Fibroblast of lung (primary cell): Measurements from ENCODE around the gene FANCL. TPM values are rescaled to one million over a fixed set of nuclear protein-coding genes. Genes with fewer than 3 reads are reported as not detected.

ENCODE experiments used
- DNase-seq, 2 donors: peaks; one replicate each; pipeline versions ENCODE4 v3.0.0 to v3.0.0-alpha.2; 2010; ENCODE audit warnings: low read depth in 2 of 2
- H2AFZ ChIP-seq: 2 replicates; pipeline ENCODE4 v1.5.1; 2012; ENCODE audit warnings: low read length, control low read depth, inconsistent platforms
- H3K27ac ChIP-seq: 2 replicates; pipeline ENCODE4 v1.5.1; 2011; ENCODE audit warnings: low read length, control low read depth; ENCODE audit not compliant: insufficient read depth
- H3K27me3 ChIP-seq: 2 replicates; pipeline ENCODE4 v1.5.1; 2011; ENCODE audit warnings: mild to moderate bottlenecking, low read length; ENCODE audit not compliant: control insufficient read depth, insufficient read depth
- H3K36me3 ChIP-seq: 2 replicates; pipeline ENCODE4 v1.5.1; 2011; ENCODE audit warnings: low read length; ENCODE audit not compliant: control insufficient read depth, insufficient read depth
- H3K4me1 ChIP-seq: 2 replicates; pipeline ENCODE4 v1.5.1; 2011; ENCODE audit warnings: low read length; ENCODE audit not compliant: control insufficient read depth, insufficient read depth; ENCODE audit errors: extremely low read depth
- H3K4me2 ChIP-seq: 2 replicates; pipeline ENCODE4 v1.5.1; 2011; ENCODE audit warnings: low read length, control low read depth; ENCODE audit not compliant: insufficient read depth; ENCODE audit errors: extremely low read depth
- H3K4me3 ChIP-seq, 4 experiments: fragments of 200-600 bp in 1 of 4; sonication (generic) in 1 of 4; replicated peaks in 1 of 4; 2 replicates each; pipeline ENCODE4 v1.5.1; 2011 to 2016; ENCODE audit warnings: low read length in 4 of 4, low read depth in 3 of 4, mild to moderate bottlenecking in 3 of 4, control low read depth in 2 of 4, inconsistent platforms in 1 of 4, mixed read lengths in 1 of 4; ENCODE audit not compliant: insufficient read depth in 1 of 4; ENCODE audit errors: control extremely low read depth in 1 of 4
- H3K79me2 ChIP-seq: 2 replicates; pipeline ENCODE4 v1.5.1; 2012; ENCODE audit warnings: mild to moderate bottlenecking, low read length, inconsistent platforms; ENCODE audit not compliant: control insufficient read depth, insufficient read depth
- H3K9ac ChIP-seq: 2 replicates; pipeline ENCODE4 v1.5.1; 2011; ENCODE audit warnings: mild to moderate bottlenecking, low read length, control low read depth; ENCODE audit not compliant: insufficient read depth
- H3K9me3 ChIP-seq: 2 replicates; pipeline ENCODE4 v1.5.1; 2012; ENCODE audit warnings: low read depth, low read length; ENCODE audit not compliant: control insufficient read depth, insufficient read depth
- H4K20me1 ChIP-seq: 2 replicates; pipeline ENCODE4 v1.5.1; 2011; ENCODE audit warnings: low read length; ENCODE audit not compliant: control insufficient read depth, insufficient read depth; ENCODE audit errors: extremely low read depth
- EZH2 ChIP-seq: IDR thresholded peaks from 2 replicates; pipeline ENCODE4 v1.5.1; 2012; ENCODE audit warnings: low read length, control low read depth, mild to moderate bottlenecking; ENCODE audit errors: missing control alignments
- polyA plus RNA-seq, 2 donors: library from polyadenylated mRNA; depleted of rRNA in 1 of 2; stranded (reverse) in 1 of 2; unstranded in 1 of 2; fragments of >200 nt; gene quantifications; 2 replicates each; pipeline ENCODE4 v1.2.1, GENCODE V29; 2011 to 2012; ENCODE audit warnings: missing spikeins in 1 of 2
- total RNA-seq: library from RNA; depleted of rRNA; stranded (reverse); fragments of >200 nt; gene quantifications from 2 replicates; pipeline ENCODE4 v1.2.1, GENCODE V29; 2014
- TF ChIP-seq, protein P1 (sequence below), 2 donors: IDR thresholded peaks in 1 of 2; conservative IDR thresholded peaks in 1 of 2; 1 replicate in 1 of 2; 2 replicates in 1 of 2; pipeline ENCODE4 v1.5.1; 2011 to 2012; ENCODE audit warnings: low read length in 2 of 2, control low read depth in 1 of 2, inconsistent platforms in 1 of 2, low read depth in 1 of 2, mild to moderate bottlenecking in 1 of 2

Gene FANCL
- total and polyA plus RNA-seq, 2 donors (not counting 1 experiment from before 2014, with no cell fraction given): 15.2 to 19.7 TPM

DNA sequence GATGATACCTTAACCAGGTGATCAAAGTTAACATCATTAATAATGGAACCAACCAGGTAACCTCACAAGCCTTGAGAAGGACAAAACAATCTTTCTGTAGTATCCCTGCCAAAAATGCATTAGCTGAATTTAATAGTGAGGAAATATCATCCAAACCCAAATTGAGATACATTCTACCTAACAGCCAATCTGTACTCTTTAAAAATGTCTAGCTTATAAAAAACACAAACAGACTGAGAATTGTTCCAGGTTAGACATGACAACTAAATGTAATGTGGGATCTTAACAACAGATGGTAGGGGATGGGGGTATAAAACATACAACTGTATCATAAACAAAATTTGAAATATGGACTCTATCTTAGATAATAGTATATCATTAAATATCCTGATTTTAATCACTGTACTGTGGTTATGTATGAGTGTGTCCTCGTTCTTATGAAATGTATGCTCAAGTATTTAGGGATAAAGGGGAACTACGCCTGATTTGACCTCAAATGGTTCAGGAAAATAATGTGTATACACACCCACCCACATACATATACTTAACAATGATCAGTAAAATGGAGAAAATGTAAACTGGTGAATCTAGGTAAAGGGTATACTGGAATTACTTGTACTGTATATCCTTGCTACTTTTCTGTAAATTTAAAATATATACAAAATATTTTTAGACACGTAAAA is 1.7 kb downstream of the FANCL start:
- H3K4me2 ChIP-seq: no peak overlapping the region
- peak overlapping the region in 1 of 4 experiments; percentile 8 for H3K4me3 ChIP-seq
- H4K20me1 ChIP-seq: no peaks in the 10 kb centered on the region
- DNase-seq: no peak
- H2AFZ ChIP-seq: no peak overlapping the region
- TF ChIP-seq EZH2: no peak
- TF ChIP-seq, protein P1, sequence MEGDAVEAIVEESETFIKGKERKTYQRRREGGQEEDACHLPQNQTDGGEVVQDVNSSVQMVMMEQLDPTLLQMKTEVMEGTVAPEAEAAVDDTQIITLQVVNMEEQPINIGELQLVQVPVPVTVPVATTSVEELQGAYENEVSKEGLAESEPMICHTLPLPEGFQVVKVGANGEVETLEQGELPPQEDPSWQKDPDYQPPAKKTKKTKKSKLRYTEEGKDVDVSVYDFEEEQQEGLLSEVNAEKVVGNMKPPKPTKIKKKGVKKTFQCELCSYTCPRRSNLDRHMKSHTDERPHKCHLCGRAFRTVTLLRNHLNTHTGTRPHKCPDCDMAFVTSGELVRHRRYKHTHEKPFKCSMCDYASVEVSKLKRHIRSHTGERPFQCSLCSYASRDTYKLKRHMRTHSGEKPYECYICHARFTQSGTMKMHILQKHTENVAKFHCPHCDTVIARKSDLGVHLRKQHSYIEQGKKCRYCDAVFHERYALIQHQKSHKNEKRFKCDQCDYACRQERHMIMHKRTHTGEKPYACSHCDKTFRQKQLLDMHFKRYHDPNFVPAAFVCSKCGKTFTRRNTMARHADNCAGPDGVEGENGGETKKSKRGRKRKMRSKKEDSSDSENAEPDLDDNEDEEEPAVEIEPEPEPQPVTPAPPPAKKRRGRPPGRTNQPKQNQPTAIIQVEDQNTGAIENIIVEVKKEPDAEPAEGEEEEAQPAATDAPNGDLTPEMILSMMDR (conservative IDR thresholded peaks at IDR 0.05 in 1 of 2, IDR thresholded peaks at IDR 0.05 in 1 of 2; ENCODE audit: low read depth in 1 of 2, low read length in 2 of 2): no peak
- peaks cover 36% of the 10 kb centered on the region for H3K79me2 ChIP-seq
- H3K27ac ChIP-seq: no peak overlapping the region
- H3K36me3 ChIP-seq: no peaks in the 10 kb centered on the region
- no peak overlapping the region for H3K9ac ChIP-seq
- no peaks in the 10 kb centered on the region for H3K27me3 ChIP-seq
- peaks cover 2% of the 10 kb centered on the region for H3K4me1 ChIP-seq
- no peaks in the 10 kb centered on the region for H3K9me3 ChIP-seq

- H3K36me3 ChIP-seq: no peaks in the 10 kb centered on the region
- TF ChIP-seq, protein P1 (conservative IDR thresholded peaks at IDR 0.05 in 1 of 2, IDR thresholded peaks at IDR 0.05 in 1 of 2; ENCODE audit: low read depth in 1 of 2, low read length in 2 of 2): no peak
- TF ChIP-seq EZH2: no peak
- H3K27me3 ChIP-seq: no peaks in the 10 kb centered on the region
- no peak for DNase-seq
- H3K4me2 ChIP-seq: no peak overlapping the region
- peaks cover 49% of the 10 kb centered on the region for H3K79me2 ChIP-seq
- no peak overlapping the region for H3K9ac ChIP-seq
- no peak overlapping the region for H3K27ac ChIP-seq
- H3K9me3 ChIP-seq: no peaks in the 10 kb centered on the region
- H3K4me1 ChIP-seq: peaks cover 2% of the 10 kb centered on the region
- no peaks in the 10 kb centered on the region for H4K20me1 ChIP-seq
- H2AFZ ChIP-seq: no peak overlapping the region
- no peak overlapping the region for H3K4me3 ChIP-seq
Observed at GRCh38 chr2:58237741-58238140, 3.4 kb downstream of the FANCL start.

DNA sequence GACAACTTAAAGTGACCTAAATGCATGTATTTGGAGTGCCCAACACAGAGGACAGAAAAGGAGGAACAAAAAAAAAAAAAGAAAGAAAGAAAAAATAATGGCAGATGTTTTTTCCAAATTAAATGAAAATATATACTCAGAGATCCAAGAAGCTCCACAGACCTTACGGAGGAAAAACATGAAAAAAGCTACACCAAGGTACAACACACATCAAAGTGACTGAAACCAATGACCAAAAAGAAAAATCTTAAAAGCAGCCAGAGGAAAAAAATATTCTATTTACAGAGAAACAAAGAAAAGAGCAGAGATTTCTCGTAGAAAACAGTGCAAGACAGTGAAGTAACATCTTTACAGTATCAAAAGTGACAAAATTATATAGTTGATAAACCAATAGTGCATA is 5.1 kb downstream of the FANCL start:
- Histone ChIP-seq H3K4me2 (no peak overlapping the region), H3K27me3 (no peaks in the 10 kb centered on the region), H3K9ac (no peak overlapping the region), H3K36me3 (no peaks in the 10 kb centered on the region), H2AFZ (no peak overlapping the region), H3K9me3 (no peaks in the 10 kb centered on the region), H3K4me3 (no peak overlapping the region), H3K4me1 (peaks cover 2% of the 10 kb centered on the region), H3K79me2 (peaks cover 51% of the 10 kb centered on the region), H3K27ac (no peak overlapping the region), H4K20me1 (no peaks in the 10 kb centered on the region)
- TF ChIP-seq EZH2: no peak
- TF ChIP-seq, protein P1 (conservative IDR thresholded peaks at IDR 0.05 in 1 of 2, IDR thresholded peaks at IDR 0.05 in 1 of 2; ENCODE audit: low read depth in 1 of 2, low read length in 2 of 2): no peak
- no peak for DNase-seq
